HG03060 (cell line): ENCODE data around the gene LPP.

Experiments used
- ATAC-seq: cut with Tn5 transposase; IDR thresholded peaks from one replicate; pipeline ENCODE4 v1.9.1; 2021; ENCODE audit warnings: low read depth, moderate number of reproducible peaks; ENCODE audit not compliant: unreplicated experiment

Gene LPP

DNA sequence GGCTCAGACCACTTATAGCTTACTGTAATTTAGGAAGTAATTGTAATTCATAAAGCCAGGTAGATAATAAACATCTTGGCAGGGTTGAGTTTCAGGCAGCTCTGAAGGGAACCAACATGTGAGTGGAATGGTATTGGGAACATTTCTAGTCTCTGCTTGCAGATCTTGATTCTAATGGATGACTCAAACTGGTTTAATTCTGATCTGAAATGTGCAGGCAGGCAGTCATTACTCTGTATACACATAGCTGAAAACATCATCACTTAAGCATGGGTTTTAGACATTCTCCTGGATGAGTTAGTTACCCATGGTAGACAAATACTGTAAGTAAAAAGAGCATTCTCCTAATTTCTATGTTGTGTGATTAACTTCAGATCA, 700.8 kb downstream of the LPP start:
- ATAC-seq = no peak

DNA sequence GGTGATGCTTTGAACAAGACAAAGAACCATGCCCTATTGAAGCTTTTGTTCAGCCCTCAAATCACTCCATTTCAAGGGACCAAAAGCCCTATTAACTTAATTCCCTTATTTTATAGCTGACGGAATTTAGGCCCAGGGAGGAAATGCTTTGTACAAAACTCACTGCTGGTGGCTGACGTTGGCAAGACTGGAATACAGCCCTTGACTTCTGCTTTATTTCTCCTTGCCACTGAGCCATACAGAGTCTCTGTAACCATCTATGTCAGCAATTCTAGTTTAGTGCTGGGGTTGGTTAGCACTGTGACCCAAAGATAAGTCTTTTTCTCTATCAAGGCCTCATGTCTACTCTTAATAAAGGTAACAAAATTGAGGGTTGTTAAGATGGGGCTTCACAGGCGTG, 701.7 kb downstream of the LPP start:
- no peak for ATAC-seq

DNA sequence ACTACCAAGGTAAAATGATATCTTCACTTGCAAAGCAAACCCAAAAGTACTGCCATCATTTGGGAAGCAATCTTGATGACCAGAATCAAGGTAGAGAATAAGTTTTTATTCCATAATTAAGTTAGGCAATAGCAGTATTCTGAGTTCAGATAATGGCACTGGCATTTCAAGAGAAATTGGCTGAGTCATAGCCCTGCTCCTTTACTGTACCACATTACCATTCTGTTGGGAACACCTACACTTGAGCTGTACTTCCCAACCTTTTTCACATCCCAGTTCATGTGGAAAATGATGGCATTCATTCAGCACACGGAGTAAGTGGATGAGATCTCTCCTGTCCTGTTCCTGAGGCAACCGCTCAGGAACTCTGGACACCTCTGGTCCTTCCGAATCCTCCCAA, 706.2 kb downstream of the LPP start:
- no peak for ATAC-seq

DNA sequence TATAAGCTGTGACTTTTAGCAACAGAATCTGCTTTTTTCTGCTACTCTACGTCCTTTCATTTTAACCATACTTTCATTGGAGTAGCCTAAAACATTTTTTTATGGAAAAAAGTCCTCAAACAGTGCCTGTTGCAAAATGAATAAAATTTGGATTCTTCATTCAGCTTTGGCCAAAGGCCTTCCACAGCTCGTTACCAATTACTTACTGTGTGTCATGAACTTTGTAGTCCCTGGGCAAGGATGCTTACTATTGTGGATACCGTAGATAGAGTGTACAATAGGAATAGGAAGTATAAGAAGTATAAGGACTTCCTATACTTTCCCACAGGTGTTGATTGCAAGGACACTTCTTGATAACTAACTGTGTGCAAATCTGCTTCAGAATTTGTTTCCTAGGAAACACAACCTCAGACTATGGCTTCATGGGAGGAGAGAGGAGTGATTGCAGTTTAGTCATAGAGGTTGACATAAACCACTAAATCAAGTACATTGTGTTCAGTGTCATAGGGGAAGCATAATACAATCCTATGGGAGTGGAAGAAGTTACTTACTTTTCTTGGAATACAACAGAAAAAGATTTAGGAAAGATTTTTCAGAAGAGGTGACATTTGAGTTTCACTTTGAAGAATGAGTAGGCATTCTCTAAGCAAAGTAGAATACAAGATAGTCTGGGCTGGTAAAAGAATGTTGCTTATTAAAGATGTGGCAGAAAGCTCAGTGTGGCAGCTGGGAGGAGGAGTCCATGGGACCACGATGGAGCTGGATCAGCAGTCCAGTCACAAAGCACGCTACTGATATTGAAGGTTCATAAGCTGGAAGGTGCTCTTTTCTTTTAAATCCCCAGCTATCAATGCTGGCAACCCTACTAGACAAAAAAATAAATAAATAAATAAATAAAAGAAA, 708.1 kb downstream of the LPP start:
- no peak for ATAC-seq

DNA sequence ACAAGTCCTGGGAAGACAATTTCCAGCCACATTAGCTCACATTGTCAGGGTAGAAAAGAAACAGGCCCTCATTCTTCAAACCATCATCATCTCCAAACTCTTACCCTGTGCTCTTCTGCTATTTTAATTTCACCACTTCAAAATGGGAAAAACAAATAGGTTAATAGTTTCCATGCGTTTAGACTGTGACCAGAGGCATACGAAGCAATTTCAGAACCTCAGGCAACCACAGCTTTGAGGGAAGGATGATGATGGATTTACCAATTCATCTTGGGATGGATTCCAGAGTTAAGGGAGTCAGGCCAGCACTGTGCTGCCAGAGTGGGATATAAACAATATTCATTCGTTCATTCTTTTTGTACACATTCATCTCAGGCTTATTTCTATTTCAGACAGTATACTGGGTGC, 710.0 kb downstream of the LPP start:
- no peak for ATAC-seq

DNA sequence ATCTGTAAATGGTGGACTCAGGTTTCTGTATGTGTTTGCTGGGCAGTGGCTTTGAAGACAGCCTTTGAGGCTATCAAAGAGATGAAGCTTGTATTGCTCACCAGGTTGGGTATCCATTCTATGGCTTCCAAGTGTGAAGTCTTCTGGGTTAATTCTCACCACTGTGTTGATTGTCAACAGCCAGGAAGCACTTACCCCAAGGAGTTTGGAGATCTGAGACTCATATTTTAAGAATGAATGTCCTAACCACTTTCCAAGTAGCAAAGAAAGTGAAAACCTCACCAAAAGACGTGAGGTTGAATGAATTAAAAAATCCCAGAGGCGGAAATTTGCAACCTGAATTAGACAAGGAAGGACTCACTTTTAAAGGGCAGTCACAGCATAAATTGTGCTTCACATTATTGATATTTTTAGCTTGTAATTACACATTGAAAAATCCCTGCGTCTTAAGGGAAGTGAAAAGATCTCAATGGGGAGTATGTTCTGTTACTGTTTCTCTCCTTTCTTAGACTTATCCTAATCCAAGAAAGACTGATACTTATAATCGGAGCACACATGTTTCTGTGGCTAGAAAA, 713.8 kb downstream of the LPP start:
- ATAC-seq = no peak

DNA sequence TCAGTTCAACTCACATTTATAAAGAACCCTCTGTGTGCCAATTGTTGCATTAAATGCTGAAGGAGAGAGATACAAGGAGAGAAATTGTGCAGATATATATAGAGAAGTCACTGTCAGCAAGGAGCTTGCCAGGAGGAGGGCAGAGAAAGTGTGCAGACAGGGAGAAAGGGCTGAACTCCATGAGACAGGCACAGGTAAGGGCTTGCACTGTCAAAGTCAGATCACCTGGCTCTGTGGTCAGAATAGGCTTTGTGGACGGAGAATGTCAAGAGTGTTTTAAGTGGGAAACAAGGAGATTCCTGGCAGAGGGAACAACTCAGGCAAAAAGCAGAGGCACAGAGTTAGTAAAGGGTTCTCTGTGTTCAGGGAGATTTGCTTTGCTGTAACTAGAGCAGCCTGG, 714.8 kb downstream of the LPP start:
- ATAC-seq = no peak

DNA sequence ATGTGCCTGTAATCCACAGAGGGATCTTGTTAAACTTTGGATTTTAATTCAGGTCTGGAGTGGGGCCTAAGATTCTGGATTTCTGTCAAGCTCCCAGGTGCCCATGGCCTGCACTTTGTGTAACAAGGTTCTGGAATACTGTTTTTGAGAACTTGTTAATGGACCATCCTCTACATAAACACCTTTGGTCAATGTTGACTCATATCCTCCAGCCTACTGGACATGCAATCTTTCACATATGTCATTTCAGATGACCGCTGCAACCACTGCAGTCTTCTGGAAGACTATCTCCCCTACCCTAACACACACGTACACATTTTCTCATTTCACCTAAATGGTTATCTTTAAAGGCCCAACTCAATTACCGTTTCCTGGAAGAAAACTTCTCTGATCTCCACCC, 715.7 kb downstream of the LPP start:
- no peak for ATAC-seq

DNA sequence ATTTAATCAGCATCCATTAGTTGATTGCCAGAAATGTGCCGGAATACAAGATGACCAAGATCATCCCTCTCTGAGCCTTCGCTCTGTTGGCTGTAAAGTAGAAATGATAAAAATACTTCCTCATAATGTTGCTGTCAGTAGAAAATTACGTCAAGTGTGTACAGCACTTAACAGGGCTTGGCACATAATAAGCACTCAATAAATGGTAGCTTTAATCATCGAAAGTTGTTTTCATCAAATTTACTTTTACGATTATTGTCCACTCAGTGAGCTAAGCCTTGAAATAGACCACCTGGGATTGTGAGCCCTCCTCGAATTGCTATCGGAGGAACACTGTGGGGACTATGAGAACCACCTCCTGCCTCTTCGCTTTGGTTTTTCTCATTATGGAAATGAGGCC, 716.5 kb downstream of the LPP start:
- ATAC-seq = no peak

DNA sequence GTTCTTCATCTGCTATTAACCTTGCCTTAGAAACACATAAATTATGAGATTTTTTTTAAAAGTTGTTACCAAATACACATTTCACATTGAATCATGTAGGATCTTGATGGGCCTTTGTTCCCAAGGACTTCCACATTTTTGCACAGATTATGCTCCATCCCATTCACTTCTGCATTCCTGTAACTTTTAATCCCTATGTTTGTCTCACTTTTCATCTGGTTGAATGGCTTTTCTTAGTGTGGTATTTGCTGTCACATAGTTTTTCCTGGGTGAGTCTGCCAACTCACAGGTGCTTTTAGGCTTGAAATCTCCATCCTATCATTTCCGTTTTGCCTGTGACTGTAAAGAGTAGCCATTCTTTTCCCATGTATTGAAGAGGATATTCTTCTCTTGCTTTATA, 720.6 kb downstream of the LPP start:
- no peak for ATAC-seq

DNA sequence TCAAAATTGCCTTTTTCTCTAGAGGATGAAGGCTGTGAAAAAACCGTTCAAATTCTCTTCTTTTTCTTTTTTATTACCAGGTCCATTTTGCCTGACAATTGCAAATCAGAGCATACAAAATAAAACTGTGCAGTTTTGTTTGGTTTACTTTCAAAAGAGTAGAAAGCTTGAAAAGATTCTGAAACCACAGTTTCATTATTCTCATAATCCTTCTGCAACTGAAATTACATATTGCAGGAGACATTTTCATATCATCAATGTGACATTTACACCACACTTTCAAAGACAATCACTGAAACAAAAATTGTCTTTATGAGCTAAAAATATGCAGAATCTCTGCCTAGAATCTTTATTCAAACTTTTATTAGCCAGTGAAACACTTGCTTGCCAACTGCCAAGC, 721.5 kb downstream of the LPP start:
- no peak for ATAC-seq

DNA sequence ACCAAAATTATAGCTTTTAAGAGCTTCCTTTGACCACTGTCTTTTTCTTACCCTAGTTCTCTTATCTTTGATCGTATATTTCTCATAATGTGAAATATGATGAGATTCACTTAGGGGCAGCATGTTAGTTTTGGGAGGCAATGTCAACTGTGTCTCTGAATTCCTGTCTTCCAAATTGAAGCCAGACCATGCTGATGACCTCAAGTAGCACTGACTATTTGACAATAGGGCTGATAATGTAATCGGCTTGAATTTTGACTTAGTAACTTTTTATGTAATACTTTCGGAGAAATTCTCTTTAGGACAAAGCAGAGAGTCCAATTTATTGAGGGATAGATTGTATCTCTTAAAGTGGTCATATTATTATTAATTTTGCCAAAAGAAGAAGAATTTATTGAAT, 722.4 kb downstream of the LPP start:
- ATAC-seq = no peak

DNA sequence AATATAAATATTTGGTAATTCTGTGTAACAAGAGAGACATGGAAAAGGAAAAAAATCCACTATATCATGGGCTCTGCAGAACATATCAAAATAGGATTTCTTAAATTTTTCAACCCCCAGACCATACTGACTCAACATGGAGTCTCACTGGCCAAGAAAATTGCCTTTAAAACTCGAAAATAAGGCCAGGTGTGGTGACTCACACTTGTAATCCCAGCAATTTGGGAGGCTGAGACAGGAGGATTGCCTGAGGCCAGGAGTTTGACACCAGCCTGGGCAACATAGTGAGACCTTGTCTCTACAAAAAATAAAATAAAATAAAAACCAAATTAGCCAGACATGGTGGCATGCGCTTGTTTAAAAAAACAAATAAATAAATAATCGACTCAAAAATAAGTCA, 723.4 kb downstream of the LPP start:
- ATAC-seq = no peak

DNA sequence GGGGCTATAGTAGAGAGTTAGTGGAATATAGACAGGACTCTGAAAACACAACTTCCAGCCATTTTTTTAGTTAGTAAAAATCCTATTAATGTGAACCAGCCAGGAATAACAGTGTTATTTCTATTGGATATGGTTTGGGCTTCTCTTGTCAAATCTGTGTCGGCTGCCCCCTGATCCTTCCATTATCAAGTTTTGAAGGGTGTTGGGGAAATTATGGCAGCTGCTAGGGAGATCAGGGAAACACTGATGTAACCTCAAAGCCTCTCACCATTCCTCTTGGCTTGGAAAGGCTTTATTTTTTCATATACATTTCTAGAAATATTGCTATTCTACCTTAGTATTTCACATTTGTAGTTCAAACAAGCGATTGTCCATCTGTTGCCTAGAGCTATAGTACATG, 724.1 kb downstream of the LPP start:
- ATAC-seq = no peak

DNA sequence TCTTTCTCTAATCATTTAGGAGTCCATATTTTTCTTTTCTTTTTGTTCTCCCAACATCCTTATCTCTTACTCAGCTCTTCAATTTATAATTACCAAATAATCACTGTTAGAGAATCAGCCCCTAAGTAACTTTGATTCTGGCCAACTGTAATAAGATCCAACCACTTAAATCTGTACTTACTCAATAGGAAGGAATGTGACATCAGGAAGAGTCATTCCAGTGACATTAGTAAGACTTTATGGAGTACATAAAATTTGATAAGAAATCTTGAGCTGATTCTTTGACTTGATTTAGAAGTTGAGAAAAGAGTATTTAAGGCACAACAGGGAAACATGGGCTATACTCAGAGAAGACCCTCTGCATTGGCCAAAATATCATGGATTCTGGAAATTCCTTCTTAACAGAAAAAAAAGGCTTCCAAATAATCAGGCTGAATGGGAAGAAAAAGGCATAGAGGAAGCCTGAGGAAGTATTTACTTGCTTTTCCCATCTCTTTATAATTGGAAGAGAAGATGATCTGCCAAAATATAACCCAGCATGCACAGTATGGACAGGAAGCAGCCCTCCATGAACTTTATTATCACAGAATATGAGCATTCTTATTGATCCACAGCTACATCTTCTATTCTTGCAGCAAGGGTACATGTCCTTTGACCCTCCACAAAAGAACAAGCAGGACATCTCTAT, 728.1 kb downstream of the LPP start:
- no peak for ATAC-seq

DNA sequence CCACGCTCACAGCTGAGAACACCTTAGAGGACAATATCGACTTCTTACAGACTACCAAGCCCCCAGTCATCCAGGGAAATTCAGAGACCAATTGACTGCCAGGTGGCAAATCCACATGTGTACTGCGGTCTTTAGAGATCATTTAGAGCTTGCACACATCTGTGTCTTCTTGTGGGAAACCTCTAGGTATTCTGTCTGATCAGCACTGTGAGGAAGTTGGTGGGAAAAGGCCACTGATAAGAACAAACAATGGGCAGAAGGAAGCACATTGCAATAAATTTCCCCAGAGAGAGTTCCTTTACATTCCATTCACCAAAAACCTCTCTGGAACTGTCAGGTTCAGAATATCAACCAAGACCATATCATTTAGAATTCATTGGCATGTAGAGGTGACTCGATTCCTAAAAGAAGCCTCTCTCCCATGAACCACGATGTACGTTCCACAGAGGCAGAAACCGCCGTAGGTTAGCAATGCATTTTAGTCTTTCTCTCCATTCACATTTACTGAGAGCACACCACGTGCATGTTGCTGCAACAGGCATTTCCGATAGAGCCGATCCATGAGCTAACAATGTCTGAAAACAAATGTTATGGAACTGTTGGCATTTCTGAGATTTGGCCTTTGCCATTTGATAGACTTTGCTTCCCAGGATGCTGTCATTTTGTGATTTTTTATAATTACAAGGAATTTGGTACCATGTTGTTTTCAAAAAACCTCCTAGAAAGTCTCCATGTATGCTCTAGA, 730.5 kb downstream of the LPP start:
- no peak for ATAC-seq

DNA sequence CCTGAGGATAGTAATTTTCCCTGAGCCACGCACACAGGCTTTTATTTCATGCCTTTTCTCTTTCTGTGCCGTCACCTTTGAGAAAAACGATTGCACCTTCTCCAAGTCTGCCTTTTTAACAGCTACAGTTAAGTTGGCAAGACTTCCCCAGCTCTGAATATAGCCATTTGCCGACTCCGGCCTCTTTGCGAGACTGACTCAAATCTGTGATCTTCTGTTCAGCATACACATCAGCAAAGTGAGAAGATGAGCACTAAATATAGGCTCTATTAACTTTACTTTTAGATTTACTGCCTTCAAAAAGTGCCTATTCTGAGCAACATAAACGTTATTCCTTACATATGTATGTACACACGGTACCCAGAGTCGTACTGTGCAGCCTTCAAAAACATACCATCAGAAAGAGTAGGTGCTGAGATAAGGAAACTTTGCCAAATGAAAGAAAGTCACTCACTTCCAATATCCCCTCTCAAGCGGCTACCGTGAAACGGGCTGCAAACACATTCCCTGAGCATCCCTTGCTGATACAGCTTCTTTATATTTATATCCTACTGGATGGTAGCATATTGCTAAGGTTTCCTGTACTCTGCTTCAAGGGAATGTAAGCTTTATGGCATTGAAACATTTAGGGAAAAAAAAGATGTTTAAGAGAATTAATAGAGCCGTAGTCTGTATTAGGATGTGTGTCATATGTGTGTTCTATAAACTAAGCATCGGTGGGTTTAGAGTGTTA, 734.5 kb downstream of the LPP start:
- ATAC-seq = no peak

DNA sequence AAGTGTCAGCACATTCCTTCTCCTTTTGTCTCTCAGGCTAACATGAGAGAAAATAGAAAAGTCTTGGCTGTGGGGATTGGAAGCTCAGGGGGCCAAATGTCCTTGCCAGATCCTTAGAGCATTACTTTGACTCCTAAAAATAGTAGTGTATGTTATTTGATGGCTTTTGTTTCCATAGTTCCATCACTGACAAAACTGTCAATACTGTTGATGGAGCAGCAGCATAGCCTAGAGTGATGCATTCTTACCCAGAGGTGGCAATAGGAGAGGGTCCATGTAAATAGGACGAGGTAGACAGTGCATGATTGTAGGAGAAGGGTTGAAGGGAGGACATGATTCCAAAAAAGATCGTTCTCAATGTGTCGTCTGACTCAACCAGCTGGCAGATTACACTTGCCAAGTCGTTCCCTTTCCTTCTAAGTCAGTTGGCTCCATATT, 735.1 kb downstream of the LPP start:
- ATAC-seq = no peak

DNA sequence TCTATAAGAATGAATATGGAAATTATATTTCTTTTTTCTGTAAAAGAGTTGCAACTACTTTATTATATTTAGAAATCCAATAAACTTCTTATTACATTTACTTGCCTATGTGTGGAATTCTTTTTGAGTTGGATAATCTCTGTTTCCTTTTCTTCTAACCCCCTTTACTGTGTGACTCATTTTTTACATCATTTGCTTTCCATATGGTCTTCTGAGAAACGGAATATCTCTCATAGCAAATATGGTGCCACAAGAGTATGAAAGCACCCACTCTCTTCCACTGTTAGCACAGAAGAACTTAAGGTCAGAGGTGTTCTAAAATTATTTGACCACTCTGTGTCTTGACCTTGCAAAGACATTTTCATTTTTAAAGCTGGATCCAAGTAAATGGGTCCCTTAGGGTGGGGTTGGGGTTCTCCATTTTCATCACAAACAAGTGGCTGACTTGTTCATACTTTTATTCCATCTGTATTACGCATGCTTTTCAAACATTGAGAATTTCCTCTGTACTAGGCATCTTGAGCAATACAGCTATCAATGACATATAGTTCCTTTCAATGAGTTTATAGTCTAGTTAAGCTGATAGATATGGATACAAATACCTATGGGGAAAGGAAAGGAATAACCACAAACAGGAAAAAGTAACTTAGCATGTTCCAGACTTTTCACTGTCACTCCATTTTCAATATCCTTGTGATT, 736.8 kb downstream of the LPP start:
- no peak for ATAC-seq

DNA sequence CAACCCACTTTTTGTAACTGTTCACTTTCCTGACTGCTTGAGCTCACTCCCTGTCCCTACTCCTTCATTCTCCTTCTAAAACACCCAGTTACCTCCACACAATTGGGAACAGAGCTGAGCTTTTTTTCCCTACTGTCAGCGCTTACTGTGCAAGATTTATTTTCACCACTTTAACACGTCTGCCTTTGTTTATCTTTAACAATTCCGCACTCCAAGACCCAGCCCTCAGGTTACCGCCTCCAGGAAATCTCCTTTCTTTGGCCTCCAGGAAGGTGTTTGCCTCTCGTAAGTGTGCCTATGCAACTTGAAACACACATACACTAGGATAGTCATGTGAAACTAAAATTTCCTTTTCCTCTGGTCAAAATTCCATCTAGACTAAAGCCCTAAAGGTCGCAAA, 745.9 kb downstream of the LPP start:
- no peak for ATAC-seq
